ENCODE data around the gene MVK. TPM values are rescaled to one million over a fixed set of nuclear protein-coding genes. Genes with fewer than 3 reads are reported as not detected.

The MVK gene
- total RNA-seq (10 to 100 TPM; 22.4 to 42.6 TPM), polyA plus RNA-seq (10 to 100 TPM; 31.7 to 62.7 TPM)
- long read RNA-seq, donor 1, full-length matches to known transcripts = 9 of 15 reads
- long read RNA-seq, donor 1, partial matches to known transcripts = 6 of 15 reads
- long read RNA-seq, donor 1, other reads (novel, unspliced or antisense) = 0 of 15 reads
- long read RNA-seq, donor 2, full-length matches to known transcripts = 2 of 8 reads
- long read RNA-seq, donor 2, partial matches to known transcripts = 6 of 8 reads
- long read RNA-seq, donor 2, other reads (novel, unspliced or antisense) = 0 of 8 reads
- long read RNA-seq, donor 3, full-length matches to known transcripts = 2 of 2 reads
- long read RNA-seq, donor 3, partial matches to known transcripts = 0 of 2 reads
- long read RNA-seq, donor 3, other reads (novel, unspliced or antisense) = 0 of 2 reads
- long read RNA-seq, donor 4, partial matches to known transcripts = 0 of 2 reads
- long read RNA-seq, donor 4, other reads (novel, unspliced or antisense) = 0 of 2 reads
- long read RNA-seq, donor 5, transcript MVK-201 (11 exons, 1,956 nt) = major isoform, 6 of 13 reads
- long read RNA-seq, donor 5, partial matches to known transcripts = 5 of 13 reads
- long read RNA-seq, donor 5, other reads (novel, unspliced or antisense) = 0 of 13 reads

- Histone ChIP-seq H3K9me3 (ENCODE audit: control insufficient read depth in 4 of 4, insufficient read depth in 3 of 4, low read length in 3 of 4) (no peaks in the 10 kb centered on the region), H3K36me3 (ENCODE audit: control insufficient read depth in 4 of 4, insufficient read depth in 4 of 4, low read length in 4 of 4) (peaks cover 6 to 17% (median 14%) of the 10 kb centered on the region in 4 donors), H3K4me3 (peak within 1 kb of the TSS; percentile 71), H3K9ac (ENCODE audit: insufficient read depth in 1 of 2, low read length in 2 of 2) (peak within 1 kb of the TSS; percentile 58 to 95), H3K27ac (ENCODE audit: low read depth in 1 of 2, low read length in 1 of 2) (peak within 1 kb of the TSS; percentile 91 to 94), H3K4me1 (ENCODE audit: control insufficient read depth in 5 of 5, insufficient read depth in 5 of 5, low read length in 5 of 5) (peaks cover 0 to 20% (median 8%) of the 10 kb centered on the region in 5 donors), H3K27me3 (ENCODE audit: control insufficient read depth in 3 of 3, insufficient read depth in 3 of 3, low read length in 2 of 3) (no peaks in the 10 kb centered on the region)
- peak; percentile 96 for ATAC-seq (ENCODE audit: insufficient read depth, low FRiP score)
- 1% methylated on average over 69 to 74 of the region's 74 CpGs for WGBS, 2 donors
- DNase-seq = peak; percentile 99
- TF ChIP-seq, protein P1, sequence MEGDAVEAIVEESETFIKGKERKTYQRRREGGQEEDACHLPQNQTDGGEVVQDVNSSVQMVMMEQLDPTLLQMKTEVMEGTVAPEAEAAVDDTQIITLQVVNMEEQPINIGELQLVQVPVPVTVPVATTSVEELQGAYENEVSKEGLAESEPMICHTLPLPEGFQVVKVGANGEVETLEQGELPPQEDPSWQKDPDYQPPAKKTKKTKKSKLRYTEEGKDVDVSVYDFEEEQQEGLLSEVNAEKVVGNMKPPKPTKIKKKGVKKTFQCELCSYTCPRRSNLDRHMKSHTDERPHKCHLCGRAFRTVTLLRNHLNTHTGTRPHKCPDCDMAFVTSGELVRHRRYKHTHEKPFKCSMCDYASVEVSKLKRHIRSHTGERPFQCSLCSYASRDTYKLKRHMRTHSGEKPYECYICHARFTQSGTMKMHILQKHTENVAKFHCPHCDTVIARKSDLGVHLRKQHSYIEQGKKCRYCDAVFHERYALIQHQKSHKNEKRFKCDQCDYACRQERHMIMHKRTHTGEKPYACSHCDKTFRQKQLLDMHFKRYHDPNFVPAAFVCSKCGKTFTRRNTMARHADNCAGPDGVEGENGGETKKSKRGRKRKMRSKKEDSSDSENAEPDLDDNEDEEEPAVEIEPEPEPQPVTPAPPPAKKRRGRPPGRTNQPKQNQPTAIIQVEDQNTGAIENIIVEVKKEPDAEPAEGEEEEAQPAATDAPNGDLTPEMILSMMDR (IDR thresholded peaks at IDR 0.05; ENCODE audit: control extremely low read depth, extremely low read depth) = no peak
Observed at GRCh38 chr12:109573029-109573913, at the start of gene MVK, which contains the start of gene MMAB. TSS of gene MVK (plus strand) at chr12:109573794. CDS start at chr12:109574823, 1,029 bp downstream. TSS of gene MMAB (minus strand) at chr12:109573504. CDS start at chr12:109573480, 24 bp downstream.

DNA sequence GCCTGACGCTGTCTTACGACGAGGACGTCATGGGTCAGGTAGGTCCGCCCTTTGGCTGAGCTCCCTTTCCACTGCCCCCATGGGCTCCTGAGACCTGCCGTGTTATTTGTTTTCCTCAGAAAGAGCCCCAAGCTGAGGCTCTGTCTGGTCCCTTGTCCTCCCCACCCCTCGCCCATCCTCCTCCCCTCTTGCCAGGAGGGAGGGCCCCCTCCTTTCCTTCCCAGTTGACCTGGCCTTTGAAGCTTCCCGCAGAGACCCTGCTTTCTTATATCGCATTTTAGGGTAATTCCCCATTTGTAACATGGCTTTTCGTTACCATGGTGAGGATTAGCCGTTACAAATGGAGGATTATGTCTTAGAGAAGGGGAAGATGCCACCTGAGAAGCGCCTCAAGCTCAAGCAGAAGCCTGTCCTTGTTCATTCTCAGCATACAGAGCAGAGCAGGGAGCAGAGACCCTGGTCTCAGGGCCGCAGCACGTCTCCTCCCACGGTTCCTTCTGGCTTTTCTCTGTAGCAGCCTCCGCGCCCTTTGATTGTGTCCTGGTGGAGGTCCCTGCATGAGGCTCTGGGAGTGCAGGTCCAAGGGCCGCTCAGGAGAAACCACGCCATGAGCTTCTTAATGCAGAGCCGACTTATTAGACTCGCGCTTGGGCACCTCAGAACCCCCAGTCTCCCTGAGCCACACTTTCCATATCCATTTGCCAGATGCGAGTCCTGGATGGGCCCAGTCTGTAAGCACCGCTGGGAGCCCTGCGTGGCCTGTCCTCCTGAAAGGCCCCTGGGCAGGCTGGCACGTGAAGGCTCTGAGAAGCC lies 48.9 kb upstream of the MVK start:
- Histone ChIP-seq H3K36me3 (ENCODE audit: control insufficient read depth in 4 of 4, insufficient read depth in 4 of 4, low read length in 4 of 4) (peaks cover 6 to 61% (median 48%) of the 10 kb centered on the region in 4 donors), H3K9ac (ENCODE audit: insufficient read depth in 1 of 2, low read length in 2 of 2) (no peak overlapping the region), H3K4me3 (no peak overlapping the region), H3K27me3 (ENCODE audit: control insufficient read depth in 3 of 3, insufficient read depth in 3 of 3, low read length in 2 of 3) (no peaks in the 10 kb centered on the region), H3K4me1 (ENCODE audit: control insufficient read depth in 5 of 5, insufficient read depth in 5 of 5, low read length in 5 of 5) (peaks cover 0 to 1% (median 0%) of the 10 kb centered on the region in 5 donors), H3K27ac (ENCODE audit: low read depth in 1 of 2, low read length in 1 of 2) (no peak overlapping the region), H3K9me3 (ENCODE audit: control insufficient read depth in 4 of 4, insufficient read depth in 3 of 4, low read length in 3 of 4) (no peaks in the 10 kb centered on the region)
- DNase-seq (no peak), ATAC-seq (ENCODE audit: insufficient read depth, low FRiP score) (no peak)
- TF ChIP-seq, protein P1 (IDR thresholded peaks at IDR 0.05; ENCODE audit: control extremely low read depth, extremely low read depth) = no peak
- WGBS, 2 donors = 90 to 93% methylated on average over 26 of the region's 26 CpGs

- H3K27ac ChIP-seq (ENCODE audit: low read depth in 1 of 2, low read length in 1 of 2) = no peak overlapping the region
- peaks cover 0 to 7% (median 0%) of the 10 kb centered on the region in 5 donors for H3K4me1 ChIP-seq (ENCODE audit: control insufficient read depth in 5 of 5, insufficient read depth in 5 of 5, low read length in 5 of 5)
- H3K4me3 ChIP-seq = no peak overlapping the region
- no peaks in the 10 kb centered on the region for H3K9me3 ChIP-seq (ENCODE audit: control insufficient read depth in 4 of 4, insufficient read depth in 3 of 4, low read length in 3 of 4)
- DNase-seq (no peak), ATAC-seq (ENCODE audit: insufficient read depth, low FRiP score) (no peak)
- 85 to 91% methylated on average over 3 of the region's 3 CpGs for WGBS, 2 donors
- peaks cover 6 to 59% (median 45%) of the 10 kb centered on the region in 4 donors for H3K36me3 ChIP-seq (ENCODE audit: control insufficient read depth in 4 of 4, insufficient read depth in 4 of 4, low read length in 4 of 4)
- H3K9ac ChIP-seq (ENCODE audit: insufficient read depth in 1 of 2, low read length in 2 of 2) = no peak overlapping the region
- TF ChIP-seq, protein P1 (IDR thresholded peaks at IDR 0.05; ENCODE audit: control extremely low read depth, extremely low read depth) = no peak
- H3K27me3 ChIP-seq (ENCODE audit: control insufficient read depth in 3 of 3, insufficient read depth in 3 of 3, low read length in 2 of 3) = no peaks in the 10 kb centered on the region
Observed at GRCh38 chr12:109525279-109525585, 48.4 kb upstream of the MVK start.
